ENCODE results near the gene POLR3H.

The POLR3H gene

GRCh38 chr22:41534219-41534618 lies 10.1 kb downstream of the POLR3H start:
- DNase-seq = no peak

GRCh38 chr22:41532908-41533825 lies 11.1 kb downstream of the POLR3H start:
- peak; percentile 48 for DNase-seq

GRCh38 chr22:41531715-41532477 lies 12.4 kb downstream of the POLR3H start:
- DNase-seq = no peak

GRCh38 chr22:41530890-41531714 lies 13.2 kb downstream of the POLR3H start:
- no peak for DNase-seq

- no peak for DNase-seq
Measured at GRCh38 chr22:41528938-41529561, 15.2 kb downstream of the POLR3H start.

GRCh38 chr22:41528132-41528766 lies 16.0 kb downstream of the POLR3H start:
- no peak for DNase-seq

GRCh38 chr22:41526830-41527799 lies 17.2 kb downstream of the POLR3H start:
- peak; percentile 58 for DNase-seq

GRCh38 chr22:41526226-41526829 lies 17.9 kb downstream of the POLR3H start:
- DNase-seq = no peak

GRCh38 chr22:41525450-41526225 lies 18.6 kb downstream of the POLR3H start:
- DNase-seq = no peak

GRCh38 chr22:41524809-41525449 lies 19.3 kb downstream of the POLR3H start:
- DNase-seq = peak; percentile 33

- no peak for DNase-seq
Measured at GRCh38 chr22:41524251-41524661, 20.0 kb downstream of the POLR3H start.

GRCh38 chr22:41523464-41524221 lies 20.6 kb downstream of the POLR3H start:
- DNase-seq = no peak

- DNase-seq = no peak
Measured at GRCh38 chr22:41522813-41523212, 21.5 kb downstream of the POLR3H start.

GRCh38 chr22:41521126-41521525 lies 23.1 kb downstream of the POLR3H start:
- DNase-seq = no peak

GRCh38 chr22:41518048-41518347 lies 26.3 kb downstream of the POLR3H start:
- DNase-seq = no peak

GRCh38 chr22:41517172-41518047 lies 26.9 kb downstream of the POLR3H start:
- DNase-seq = no peak

- DNase-seq = no peak
Measured at GRCh38 chr22:41516462-41516861, 27.8 kb downstream of the POLR3H start.
